Glomerular endothelial cell (primary cell): ENCODE measurements around the gene FHL3. TPM values are rescaled to one million over a fixed set of nuclear protein-coding genes. Genes with fewer than 3 reads are reported as not detected.

ENCODE experiments used
- DNase-seq: peaks from one replicate; pipeline ENCODE4 v3.0.0-alpha.2; 2011; ENCODE audit warnings: low read depth, low spot score; ENCODE audit errors: extremely low read depth
- total RNA-seq: library from RNA; depleted of rRNA; stranded (reverse); fragments of >200 nt; gene quantifications from 2 replicates; pipeline ENCODE4 v1.2.3, GENCODE V29; 2015

Gene FHL3
- 55.4 and 90.1 TPM in 2 replicates for total RNA-seq

- no peak for DNase-seq
Measured at GRCh38 chr1:38005195-38006007, at the start of gene FHL3. Gene FHL3, minus strand, starts transcription at chr1:38005514. Its CDS starts 6,102 bp downstream, at chr1:37999412.

GRCh38 chr1:38053416-38054091 is 48.2 kb upstream of the FHL3 start:
- no peak for DNase-seq

GRCh38 chr1:38052750-38053415 is 47.6 kb upstream of the FHL3 start:
- DNase-seq = no peak

GRCh38 chr1:38051079-38051543 is 45.8 kb upstream of the FHL3 start:
- DNase-seq = no peak

GRCh38 chr1:38050397-38051078 is 45.2 kb upstream of the FHL3 start:
- no peak for DNase-seq

GRCh38 chr1:38047603-38048141 is 42.4 kb upstream of the FHL3 start:
- DNase-seq = no peak

GRCh38 chr1:38046884-38047602 is 41.7 kb upstream of the FHL3 start:
- no peak for DNase-seq

GRCh38 chr1:38046333-38046883 is 41.1 kb upstream of the FHL3 start, which contains the start of gene POU3F1:
Gene POU3F1, minus strand, starts transcription at chr1:38046793. Its CDS starts 50 bp downstream, at chr1:38046743.
- DNase-seq = no peak

GRCh38 chr1:38045401-38046332 is 40.4 kb upstream of the FHL3 start:
- DNase-seq = no peak

GRCh38 chr1:38044221-38045215 is 39.2 kb upstream of the FHL3 start:
- no peak for DNase-seq

- no peak for DNase-seq
Measured at GRCh38 chr1:38043036-38043747, 37.9 kb upstream of the FHL3 start.

GRCh38 chr1:38041936-38042834 is 36.9 kb upstream of the FHL3 start:
- DNase-seq = no peak

GRCh38 chr1:38039331-38040088 is 34.2 kb upstream of the FHL3 start:
- DNase-seq = no peak

GRCh38 chr1:38038861-38039260 is 33.5 kb upstream of the FHL3 start:
- DNase-seq = no peak
